HFFc6 (cell line): ENCODE data around the gene TCF7L1. TPM values are rescaled to one million over a fixed set of nuclear protein-coding genes. Genes with fewer than 3 reads are reported as not detected.
A peak's percentile ranks its signal among the peaks of the same experiment; 100 is the strongest.

Source experiments
- DNase-seq: peaks from one replicate; pipeline ENCODE4 v3.0.0-alpha.2; 2018
- H3K27ac Mint-ChIP-seq: 2 replicates; pipeline ENCODE4 v1.8.0; 2020; ENCODE audit warnings: mild to moderate bottlenecking, mixed read lengths
- H3K27me3 Mint-ChIP-seq: 2 replicates; pipeline ENCODE4 v1.8.0; 2021; ENCODE audit warnings: mild to moderate bottlenecking, moderate library complexity, mixed read lengths; ENCODE audit not compliant: insufficient read depth
- H3K36me3 Mint-ChIP-seq: 2 replicates; pipeline ENCODE4 v1.8.0; 2021; ENCODE audit warnings: low read depth, mixed read lengths
- H3K4me1 Mint-ChIP-seq: 2 replicates; pipeline ENCODE4 v1.8.0; 2020; ENCODE audit warnings: low read depth, mixed read lengths
- H3K4me3 Mint-ChIP-seq: 2 replicates; pipeline ENCODE4 v1.8.0; 2020; ENCODE audit warnings: mild to moderate bottlenecking, moderate library complexity, mixed read lengths
- H3K9me3 Mint-ChIP-seq: 2 replicates; pipeline ENCODE4 v1.8.0; 2020; ENCODE audit warnings: mild to moderate bottlenecking, mixed read lengths
- CTCF ChIP-seq: fragments of 200-600 bp; sonication (generic); IDR thresholded peaks from 2 replicates; pipeline ENCODE4 v1.5.0; 2021; ENCODE audit warnings: antibody characterized with exemption, mild to moderate bottlenecking
- long read RNA-seq: library from polyadenylated mRNA; unstranded; transcript quantifications from one replicate; pipeline ENCODE4 v2.0.0, GENCODE V29; 2019
- total RNA-seq, 6 experiments: library from RNA; stranded (reverse); fragmentation: NEBNext Ultra II Directional; extraction: Animal tissue kit (Norgen Biotek cat#: 25700); gene quantifications; 2 replicates in 1 of 6; 3 replicates in 5 of 6; pipeline ENCODE4 v1.2.3, GENCODE V29; 2021

The TCF7L1 gene
- 10 to 100 TPM in 1 of 6 experiments, 1 to 10 TPM in 5; 2.6 to 10.3 (median 9.4) TPM for total RNA-seq
- long read RNA-seq: 0 reads

- H3K27ac Mint-ChIP-seq: no peak within 1 kb of the TSS
- TF ChIP-seq CTCF: peak; percentile 90
- H3K36me3 Mint-ChIP-seq: no peaks in the 10 kb centered on the region
- H3K4me1 Mint-ChIP-seq: peaks cover 10% of the 10 kb centered on the region
- no peaks in the 10 kb centered on the region for H3K9me3 Mint-ChIP-seq
- H3K4me3 Mint-ChIP-seq: peak within 1 kb of the TSS; percentile 90
- H3K27me3 Mint-ChIP-seq: no peaks in the 10 kb centered on the region; the same call in 1 of the 2 replicates
- peak; percentile 71 for DNase-seq
Observed at GRCh38 chr2:85132834-85133637, at the start of gene TCF7L1. Gene TCF7L1 (plus strand): TSS chr2:85133392. CDS start chr2:85133685, 293 bp downstream.

- no peak for TF ChIP-seq CTCF
- H3K9me3 Mint-ChIP-seq: peaks cover 9% of the 10 kb centered on the region
- no peak overlapping the region for H3K27ac Mint-ChIP-seq
- H3K27me3 Mint-ChIP-seq: peaks cover 22% of the 10 kb centered on the region
- no peaks in the 10 kb centered on the region for H3K4me1 Mint-ChIP-seq
- DNase-seq: no peak
- H3K36me3 Mint-ChIP-seq: 0 out of 2 replicates have a peak, but pooled peaks cover 6% of the 10 kb centered on the region
- no peak overlapping the region for H3K4me3 Mint-ChIP-seq
Observed at GRCh38 chr2:85085563-85085962, 47.6 kb upstream of the TCF7L1 start.

- Mint-ChIP-seq H3K27ac (no peak overlapping the region), H3K4me1 (no peaks in the 10 kb centered on the region), H3K4me3 (no peak overlapping the region), H3K36me3 (no peaks in the 10 kb centered on the region), H3K27me3 (peaks cover 31% of the 10 kb centered on the region), H3K9me3 (no peaks in the 10 kb centered on the region)
- no peak for DNase-seq
- no peak for TF ChIP-seq CTCF
Observed at GRCh38 chr2:85087541-85087940, 45.7 kb upstream of the TCF7L1 start.

GRCh38 chr2:85088921-85089320 lies 44.3 kb upstream of the TCF7L1 start:
- Mint-ChIP-seq H3K36me3 (no peaks in the 10 kb centered on the region), H3K4me1 (no peaks in the 10 kb centered on the region), H3K27me3 (peaks cover 29% of the 10 kb centered on the region), H3K9me3 (no peaks in the 10 kb centered on the region), H3K27ac (no peak overlapping the region), H3K4me3 (no peak overlapping the region)
- no peak for DNase-seq
- TF ChIP-seq CTCF: no peak

GRCh38 chr2:85089585-85089984 lies 43.6 kb upstream of the TCF7L1 start:
- H3K36me3 Mint-ChIP-seq: no peaks in the 10 kb centered on the region
- no peak for DNase-seq
- TF ChIP-seq CTCF: no peak
- no peaks in the 10 kb centered on the region for H3K9me3 Mint-ChIP-seq
- H3K4me3 Mint-ChIP-seq: no peak overlapping the region
- H3K27ac Mint-ChIP-seq: no peak overlapping the region
- no peaks in the 10 kb centered on the region for H3K4me1 Mint-ChIP-seq
- peaks cover 26% of the 10 kb centered on the region for H3K27me3 Mint-ChIP-seq
